ENCODE data around the gene GNB4.

DNA sequence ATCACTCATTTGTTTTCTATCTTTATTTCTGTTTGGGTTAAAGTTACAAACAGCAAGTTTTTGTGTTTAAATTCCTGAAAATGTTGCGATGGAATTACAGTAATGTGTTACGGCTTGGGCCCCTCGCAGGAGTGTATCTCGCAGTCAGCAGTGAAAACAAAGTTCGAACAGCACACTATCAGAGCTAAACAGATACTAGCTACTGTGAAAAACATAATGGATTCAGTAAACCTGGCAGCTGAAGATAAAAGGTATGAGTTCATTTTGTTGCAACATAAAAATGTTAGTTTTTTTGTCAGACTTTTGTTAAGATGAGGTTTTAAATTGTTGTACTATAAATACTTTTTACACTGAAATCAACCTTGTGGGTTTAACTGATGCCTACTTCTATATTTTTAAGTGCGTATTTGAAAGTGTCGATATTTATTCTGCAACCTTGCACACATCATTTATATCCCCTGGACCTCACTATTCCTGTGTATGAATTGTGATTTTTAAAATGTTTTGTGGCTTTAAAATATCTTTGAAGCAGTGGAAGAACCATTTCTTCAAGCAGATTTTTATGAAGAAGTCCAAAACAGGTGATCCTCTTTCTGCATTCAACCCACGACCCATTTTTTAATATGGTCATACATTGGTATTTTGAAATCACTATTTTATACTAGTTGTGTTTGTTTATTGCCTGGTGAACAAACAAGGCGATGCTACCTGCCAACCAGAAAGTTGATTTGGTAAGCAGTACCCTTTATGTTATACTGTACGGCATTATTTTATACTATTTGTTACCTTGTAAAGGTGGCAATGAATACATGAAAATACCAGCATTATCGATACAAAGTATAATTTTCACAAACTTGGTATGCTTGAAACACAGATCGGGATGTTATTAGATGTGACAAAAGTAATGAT, 75.9 kb downstream of the GNB4 start:
- TF ChIP-seq, protein P1, sequence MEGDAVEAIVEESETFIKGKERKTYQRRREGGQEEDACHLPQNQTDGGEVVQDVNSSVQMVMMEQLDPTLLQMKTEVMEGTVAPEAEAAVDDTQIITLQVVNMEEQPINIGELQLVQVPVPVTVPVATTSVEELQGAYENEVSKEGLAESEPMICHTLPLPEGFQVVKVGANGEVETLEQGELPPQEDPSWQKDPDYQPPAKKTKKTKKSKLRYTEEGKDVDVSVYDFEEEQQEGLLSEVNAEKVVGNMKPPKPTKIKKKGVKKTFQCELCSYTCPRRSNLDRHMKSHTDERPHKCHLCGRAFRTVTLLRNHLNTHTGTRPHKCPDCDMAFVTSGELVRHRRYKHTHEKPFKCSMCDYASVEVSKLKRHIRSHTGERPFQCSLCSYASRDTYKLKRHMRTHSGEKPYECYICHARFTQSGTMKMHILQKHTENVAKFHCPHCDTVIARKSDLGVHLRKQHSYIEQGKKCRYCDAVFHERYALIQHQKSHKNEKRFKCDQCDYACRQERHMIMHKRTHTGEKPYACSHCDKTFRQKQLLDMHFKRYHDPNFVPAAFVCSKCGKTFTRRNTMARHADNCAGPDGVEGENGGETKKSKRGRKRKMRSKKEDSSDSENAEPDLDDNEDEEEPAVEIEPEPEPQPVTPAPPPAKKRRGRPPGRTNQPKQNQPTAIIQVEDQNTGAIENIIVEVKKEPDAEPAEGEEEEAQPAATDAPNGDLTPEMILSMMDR (IDR thresholded peaks at IDR 0.05), result no peak
- no peak for TF ChIP-seq POLR2AphosphoS5 (IDR thresholded peaks at IDR 0.05)
